OCI-LY7 (cell line): Measurements from ENCODE around the gene CCDC121.
"Not testable (repeated sequence)": the region's sequence is repeated elsewhere in the genome, so short reads cannot be mapped to it uniquely, and the experiment has no call there.

ENCODE experiments used
- EZH2phosphoT487 ChIP-seq: fragments of 200-600 bp; sonication (generic); IDR thresholded peaks from 2 replicates; pipeline ENCODE4 v1.6.1; 2018; ENCODE audit warnings: low read depth, borderline replicate concordance, mild to moderate bottlenecking, mixed run types, antibody characterized with exemption, low read length, moderate library complexity, mixed read lengths
- TF ChIP-seq, protein P1 (sequence below): fragments of 200-600 bp; sonication (generic); conservative IDR thresholded peaks from 2 replicates; pipeline ENCODE4 v1.5.1; 2014; ENCODE audit warnings: mild to moderate bottlenecking, antibody characterized with exemption, low read length, moderate library complexity, mixed read lengths

GRCh38 chr2:27595412-27595811 is 33.4 kb downstream of the CCDC121 start:
- TF ChIP-seq, protein P1, sequence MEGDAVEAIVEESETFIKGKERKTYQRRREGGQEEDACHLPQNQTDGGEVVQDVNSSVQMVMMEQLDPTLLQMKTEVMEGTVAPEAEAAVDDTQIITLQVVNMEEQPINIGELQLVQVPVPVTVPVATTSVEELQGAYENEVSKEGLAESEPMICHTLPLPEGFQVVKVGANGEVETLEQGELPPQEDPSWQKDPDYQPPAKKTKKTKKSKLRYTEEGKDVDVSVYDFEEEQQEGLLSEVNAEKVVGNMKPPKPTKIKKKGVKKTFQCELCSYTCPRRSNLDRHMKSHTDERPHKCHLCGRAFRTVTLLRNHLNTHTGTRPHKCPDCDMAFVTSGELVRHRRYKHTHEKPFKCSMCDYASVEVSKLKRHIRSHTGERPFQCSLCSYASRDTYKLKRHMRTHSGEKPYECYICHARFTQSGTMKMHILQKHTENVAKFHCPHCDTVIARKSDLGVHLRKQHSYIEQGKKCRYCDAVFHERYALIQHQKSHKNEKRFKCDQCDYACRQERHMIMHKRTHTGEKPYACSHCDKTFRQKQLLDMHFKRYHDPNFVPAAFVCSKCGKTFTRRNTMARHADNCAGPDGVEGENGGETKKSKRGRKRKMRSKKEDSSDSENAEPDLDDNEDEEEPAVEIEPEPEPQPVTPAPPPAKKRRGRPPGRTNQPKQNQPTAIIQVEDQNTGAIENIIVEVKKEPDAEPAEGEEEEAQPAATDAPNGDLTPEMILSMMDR: not testable (repeated sequence)
- TF ChIP-seq EZH2phosphoT487: not testable (repeated sequence)
